Activated CD4-positive, CD25-positive, alpha-beta regulatory T cell (primary cell): Measurements from ENCODE around the gene ORMDL3.
"Not testable (repeated sequence)": the region's sequence is repeated elsewhere in the genome, so short reads cannot be mapped to it uniquely, and the experiment has no call there.

Source experiments
- DNase-seq, 4 experiments: peaks; one replicate each; lab custom pipeline; 2025; lab: John Stamatoyannopoulos, UW

The ORMDL3 gene

GRCh38 chr17:39924691-39925055 is 2.7 kb downstream of the ORMDL3 start:
- DNase-seq: no peak

GRCh38 chr17:39923836-39924690 is 3.3 kb downstream of the ORMDL3 start:
- no peak for DNase-seq

GRCh38 chr17:39923230-39923629 is 4.2 kb downstream of the ORMDL3 start:
- no peak for DNase-seq

- no peak for DNase-seq
These were observed 5.4 kb downstream of the ORMDL3 start for GRCh38 chr17:39922006-39922405.

- peak in 1 of 4 experiments; percentile 7 for DNase-seq
These were observed 6.1 kb downstream of the ORMDL3 start for GRCh38 chr17:39921323-39921722.

- DNase-seq: peak in 1 of 4 experiments; percentile 18
These were observed 6.9 kb downstream of the ORMDL3 start for GRCh38 chr17:39920218-39921210.

- no peak for DNase-seq
These were observed 8.2 kb downstream of the ORMDL3 start for GRCh38 chr17:39919087-39919683.

- DNase-seq: no peak
These were observed 10.5 kb downstream of the ORMDL3 start for GRCh38 chr17:39916918-39917317.

- no peak for DNase-seq
These were observed 11.8 kb downstream of the ORMDL3 start for GRCh38 chr17:39915559-39915958.

GRCh38 chr17:39913989-39914388 is 13.4 kb downstream of the ORMDL3 start:
- DNase-seq: no peak

- no peak for DNase-seq
These were observed 18.5 kb downstream of the ORMDL3 start for GRCh38 chr17:39908789-39909352.

- DNase-seq: no peak
These were observed 22.5 kb downstream of the ORMDL3 start for GRCh38 chr17:39904990-39905288.

- DNase-seq: no peak
These were observed 24.1 kb downstream of the ORMDL3 start for GRCh38 chr17:39903158-39903884.

GRCh38 chr17:39902027-39902426 is 25.4 kb downstream of the ORMDL3 start:
- not testable (repeated sequence) for DNase-seq

- no peak for DNase-seq
These were observed 28.2 kb downstream of the ORMDL3 start for GRCh38 chr17:39899215-39899614.

GRCh38 chr17:39898088-39898487 is 29.3 kb downstream of the ORMDL3 start:
- DNase-seq: no peak

GRCh38 chr17:39894681-39895376 is 32.6 kb downstream of the ORMDL3 start:
- DNase-seq: no peak

- no peak for DNase-seq
These were observed 38.2 kb downstream of the ORMDL3 start for GRCh38 chr17:39889200-39889599.

- DNase-seq: no peak
These were observed 40.3 kb downstream of the ORMDL3 start for GRCh38 chr17:39887078-39887477.

- not testable (repeated sequence) for DNase-seq
These were observed 41.3 kb downstream of the ORMDL3 start for GRCh38 chr17:39886102-39886501.

- DNase-seq: no peak
These were observed 54.6 kb downstream of the ORMDL3 start for GRCh38 chr17:39872751-39873150.
